IMR-90 (cell line): ENCODE data around the gene RALGAPA2.

Experiments
- CEBPB ChIP-seq: IDR thresholded peaks from 2 replicates; pipeline ENCODE4 v1.6.1; 2012; ENCODE audit warnings: low read depth, low read length, improper control_type of control experiment
- POLR2A ChIP-seq: IDR thresholded peaks from 2 replicates; pipeline ENCODE4 v1.6.1; 2012; ENCODE audit warnings: mild to moderate bottlenecking, low read depth, low read length
- RAD21 ChIP-seq: IDR thresholded peaks from 2 replicates; pipeline ENCODE4 v1.6.1; 2012; ENCODE audit warnings: low read length, improper control_type of control experiment
- RCOR1 ChIP-seq: IDR thresholded peaks from 2 replicates; pipeline ENCODE4 v1.6.1; 2012; ENCODE audit warnings: mild to moderate bottlenecking, low read length, improper control_type of control experiment; ENCODE audit not compliant: insufficient replicate concordance
- RFX5 ChIP-seq: IDR thresholded peaks from 2 replicates; pipeline ENCODE4 v1.8.0; 2012; ENCODE audit warnings: low read depth, mild to moderate bottlenecking, low read length, moderate library complexity
- TF ChIP-seq, protein P1 (sequence below): conservative IDR thresholded peaks from 2 replicates; pipeline ENCODE4 v1.5.1; 2012; ENCODE audit warnings: mild to moderate bottlenecking, low read depth, low read length, improper control_type of control experiment
- TF ChIP-seq, protein P2 (sequence below): fragments of 150-350 bp; IDR thresholded peaks from 2 replicates; pipeline ENCODE4 v1.6.1; 2017; ENCODE audit warnings: mild to moderate bottlenecking, antibody characterized with exemption, low read length, low read depth

DNA sequence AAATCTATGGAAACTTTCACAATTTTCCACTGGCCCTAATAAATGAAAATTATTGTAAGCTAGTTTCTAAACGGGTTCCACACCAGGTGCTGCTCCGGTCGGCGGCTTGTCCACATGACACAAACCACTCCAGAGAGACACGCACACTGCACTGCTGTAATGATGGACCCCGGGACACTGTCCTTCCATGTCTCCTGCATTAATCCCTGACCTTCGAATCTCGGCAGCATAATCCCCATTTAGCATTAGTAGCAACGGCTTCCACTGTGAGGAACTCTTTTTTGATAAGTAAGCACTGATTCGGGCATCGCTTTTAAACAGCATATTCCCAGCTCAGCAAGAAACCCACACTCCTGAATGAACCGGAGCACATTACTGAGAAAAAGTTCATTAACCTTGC, 301.0 kb downstream of the RALGAPA2 start:
- TF ChIP-seq CEBPB: no peak
- TF ChIP-seq, protein P1, sequence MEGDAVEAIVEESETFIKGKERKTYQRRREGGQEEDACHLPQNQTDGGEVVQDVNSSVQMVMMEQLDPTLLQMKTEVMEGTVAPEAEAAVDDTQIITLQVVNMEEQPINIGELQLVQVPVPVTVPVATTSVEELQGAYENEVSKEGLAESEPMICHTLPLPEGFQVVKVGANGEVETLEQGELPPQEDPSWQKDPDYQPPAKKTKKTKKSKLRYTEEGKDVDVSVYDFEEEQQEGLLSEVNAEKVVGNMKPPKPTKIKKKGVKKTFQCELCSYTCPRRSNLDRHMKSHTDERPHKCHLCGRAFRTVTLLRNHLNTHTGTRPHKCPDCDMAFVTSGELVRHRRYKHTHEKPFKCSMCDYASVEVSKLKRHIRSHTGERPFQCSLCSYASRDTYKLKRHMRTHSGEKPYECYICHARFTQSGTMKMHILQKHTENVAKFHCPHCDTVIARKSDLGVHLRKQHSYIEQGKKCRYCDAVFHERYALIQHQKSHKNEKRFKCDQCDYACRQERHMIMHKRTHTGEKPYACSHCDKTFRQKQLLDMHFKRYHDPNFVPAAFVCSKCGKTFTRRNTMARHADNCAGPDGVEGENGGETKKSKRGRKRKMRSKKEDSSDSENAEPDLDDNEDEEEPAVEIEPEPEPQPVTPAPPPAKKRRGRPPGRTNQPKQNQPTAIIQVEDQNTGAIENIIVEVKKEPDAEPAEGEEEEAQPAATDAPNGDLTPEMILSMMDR: no peak
- TF ChIP-seq RAD21: no peak
- no peak for TF ChIP-seq POLR2A
- TF ChIP-seq, protein P2, sequence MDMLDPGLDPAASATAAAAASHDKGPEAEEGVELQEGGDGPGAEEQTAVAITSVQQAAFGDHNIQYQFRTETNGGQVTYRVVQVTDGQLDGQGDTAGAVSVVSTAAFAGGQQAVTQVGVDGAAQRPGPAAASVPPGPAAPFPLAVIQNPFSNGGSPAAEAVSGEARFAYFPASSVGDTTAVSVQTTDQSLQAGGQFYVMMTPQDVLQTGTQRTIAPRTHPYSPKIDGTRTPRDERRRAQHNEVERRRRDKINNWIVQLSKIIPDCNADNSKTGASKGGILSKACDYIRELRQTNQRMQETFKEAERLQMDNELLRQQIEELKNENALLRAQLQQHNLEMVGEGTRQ: no peak
- TF ChIP-seq RCOR1: no peak
- no peak for TF ChIP-seq RFX5
